GM12878 (cell line): ENCODE results near the gene ARPP21.

Experiments used
- BRCA1 ChIP-seq: IDR thresholded peaks from 2 replicates; pipeline ENCODE4 v1.6.1; 2011; ENCODE audit warnings: low read depth, low read length, improper control_type of control experiment
- CHD4 ChIP-seq: fragments of 200-600 bp; sonication (generic); IDR thresholded peaks from 2 replicates; pipeline ENCODE4 v1.6.1; 2016; ENCODE audit warnings: mild to moderate bottlenecking
- JUNB ChIP-seq: IDR thresholded peaks from 2 replicates; pipeline ENCODE4 v1.6.1; 2016; ENCODE audit warnings: antibody characterized with exemption, mild to moderate bottlenecking
- POLR2A ChIP-seq: IDR thresholded peaks from 2 replicates; pipeline ENCODE4 v1.6.1; 2011; ENCODE audit warnings: low read depth, mild to moderate bottlenecking, low read length
- SIX5 ChIP-seq: IDR thresholded peaks from 2 replicates; pipeline ENCODE4 v1.6.1; 2011; ENCODE audit warnings: mild to moderate bottlenecking, low read depth, low read length, moderate library complexity; ENCODE audit not compliant: severe bottlenecking
- TCF7 ChIP-seq: IDR thresholded peaks from 2 replicates; pipeline ENCODE4 v1.6.1; 2014; ENCODE audit warnings: antibody characterized with exemption, borderline replicate concordance
- TF ChIP-seq, protein P1 (sequence below): fragments of 450-650 bp; IDR thresholded peaks from 2 replicates; pipeline ENCODE4 v1.6.1; 2017; ENCODE audit warnings: mild to moderate bottlenecking

DNA sequence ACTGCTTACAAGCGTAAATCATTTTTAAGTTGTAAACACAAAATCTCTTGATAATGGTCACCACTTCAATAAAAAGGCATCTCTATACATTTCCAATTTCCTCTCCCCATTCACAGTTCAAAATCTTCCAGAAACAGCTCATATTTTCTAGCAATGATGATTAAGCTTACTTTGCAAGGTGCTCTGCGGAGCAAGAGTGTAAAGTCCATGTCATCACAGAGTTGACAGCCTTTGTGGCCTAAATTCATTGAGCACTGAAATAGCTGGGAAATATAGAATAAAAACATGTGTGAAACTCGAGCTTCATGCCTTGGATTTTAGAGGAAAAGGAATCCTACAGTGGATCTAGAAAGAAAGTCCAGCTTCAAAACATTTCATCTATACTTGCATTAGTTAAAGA is 41.8 kb upstream of the ARPP21 start:
- TF ChIP-seq JUNB (no peak), BRCA1 (no peak), SIX5 (no peak), POLR2A (no peak), TCF7 (no peak), CHD4 (no peak)
- TF ChIP-seq, protein P1, sequence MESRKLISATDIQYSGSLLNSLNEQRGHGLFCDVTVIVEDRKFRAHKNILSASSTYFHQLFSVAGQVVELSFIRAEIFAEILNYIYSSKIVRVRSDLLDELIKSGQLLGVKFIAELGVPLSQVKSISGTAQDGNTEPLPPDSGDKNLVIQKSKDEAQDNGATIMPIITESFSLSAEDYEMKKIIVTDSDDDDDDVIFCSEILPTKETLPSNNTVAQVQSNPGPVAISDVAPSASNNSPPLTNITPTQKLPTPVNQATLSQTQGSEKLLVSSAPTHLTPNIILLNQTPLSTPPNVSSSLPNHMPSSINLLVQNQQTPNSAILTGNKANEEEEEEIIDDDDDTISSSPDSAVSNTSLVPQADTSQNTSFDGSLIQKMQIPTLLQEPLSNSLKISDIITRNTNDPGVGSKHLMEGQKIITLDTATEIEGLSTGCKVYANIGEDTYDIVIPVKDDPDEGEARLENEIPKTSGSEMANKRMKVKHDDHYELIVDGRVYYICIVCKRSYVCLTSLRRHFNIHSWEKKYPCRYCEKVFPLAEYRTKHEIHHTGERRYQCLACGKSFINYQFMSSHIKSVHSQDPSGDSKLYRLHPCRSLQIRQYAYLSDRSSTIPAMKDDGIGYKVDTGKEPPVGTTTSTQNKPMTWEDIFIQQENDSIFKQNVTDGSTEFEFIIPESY: no peak
